GM13976 (cell line): ENCODE data around the gene KRT222.
A peak's percentile ranks its signal among the peaks of the same experiment; 100 is the strongest.

ENCODE experiments used
- DNase-seq: peaks from one replicate; pipeline ENCODE4 v3.0.0; 2012; ENCODE audit warnings: low spot score
- CTCF ChIP-seq: IDR thresholded peaks from 2 replicates; pipeline ENCODE4 v1.5.1; 2012; ENCODE audit warnings: borderline replicate concordance, mild to moderate bottlenecking; ENCODE audit not compliant: insufficient read depth; ENCODE audit errors: extremely low read depth, missing control alignments, control extremely low read depth
- in situ Hi-C: fragments of 300-500 bp; cut with MboI; formaldehyde crosslinking; loops from one replicate; pipeline ENCODE4 v1.12.0; 2022; ENCODE audit warnings: low sequenced_read_pairs, mixed read lengths, inconsistent platforms; ENCODE audit not compliant: unreplicated experiment

The KRT222 gene

GRCh38 chr17:40618754-40619625 lies 46.0 kb downstream of the KRT222 start:
- no peak for DNase-seq
- TF ChIP-seq CTCF: no peak
- in situ Hi-C loops: loop anchor here (10.0 kb wide), 1 partner anchor 174 kb away; the partner anchor contains the start of gene IGFBP4

DNA sequence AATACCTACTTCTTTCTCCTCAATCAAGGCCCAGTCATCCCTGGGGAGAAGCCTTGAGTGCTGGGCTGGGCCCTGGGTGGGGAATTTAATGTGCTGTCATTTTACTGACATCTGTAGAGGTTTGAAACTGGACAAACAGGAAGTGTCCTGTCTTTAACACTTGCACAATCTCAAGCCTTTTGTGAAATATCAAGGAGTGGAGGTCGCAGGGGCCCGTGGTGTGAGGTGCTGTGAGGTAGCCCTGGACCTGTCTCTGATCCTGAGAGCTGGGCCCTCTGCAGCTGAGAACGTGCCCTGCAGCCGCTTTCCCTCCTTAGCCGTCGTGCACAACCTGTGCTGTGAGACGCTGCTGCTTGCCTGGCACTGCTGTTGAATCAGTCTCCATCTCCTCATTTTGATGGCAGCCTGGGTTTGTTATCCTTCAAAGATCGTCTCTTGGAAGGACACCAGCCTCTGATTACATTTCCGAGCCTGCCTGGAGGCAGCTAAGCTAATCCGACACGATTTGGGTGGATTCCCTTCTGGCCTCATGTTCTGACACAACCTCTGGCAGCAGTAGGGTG lies 47.2 kb downstream of the KRT222 start:
- peak; percentile 13 for DNase-seq
- in situ Hi-C loops: loop anchor here (10.0 kb wide), 1 partner anchor 173 kb away; the partner anchor contains the start of gene IGFBP4
- TF ChIP-seq CTCF: no peak

GRCh38 chr17:40616592-40616991 lies 48.4 kb downstream of the KRT222 start:
- in situ Hi-C loops: loop anchor here (10.0 kb wide), 1 partner anchor 172 kb away; the partner anchor contains the start of gene IGFBP4
- no peak for DNase-seq
- TF ChIP-seq CTCF: no peak

- no peak for TF ChIP-seq CTCF
- in situ Hi-C loops: loop anchor here (10.0 kb wide), 1 partner anchor 171 kb away; the partner anchor contains the start of gene IGFBP4
- no peak for DNase-seq
Measured at GRCh38 chr17:40615841-40616476, 49.0 kb downstream of the KRT222 start.

GRCh38 chr17:40615068-40615840 lies 49.7 kb downstream of the KRT222 start:
- in situ Hi-C loops: loop anchor here (10.0 kb wide), 1 partner anchor 170 kb away; the partner anchor contains the start of gene IGFBP4
- peak; percentile 84 for DNase-seq
- TF ChIP-seq CTCF: peak; percentile 51

- no peak for TF ChIP-seq CTCF
- DNase-seq: no peak
- in situ Hi-C loops: loop anchor here (5.0 to 10.0 kb wide), 2 partner anchors 47 to 170 kb away; partner anchors contain the start of genes CCR7 and IGFBP4
Measured at GRCh38 chr17:40614431-40615067, 50.4 kb downstream of the KRT222 start.
